A549 (cell line): ENCODE measurements around the gene KLF5. TPM values are rescaled to one million over a fixed set of nuclear protein-coding genes. Genes with fewer than 3 reads are reported as not detected.

ENCODE experiments used
- ATAC-seq, 2 experiments: fragments of 200-7000 bp in 1 of 2; fragments of >200 bp in 1 of 2; cut with Nextera tagmentation in 1 of 2; cut with Tn5 transposase in 1 of 2; 3 replicates each; pipeline versions ENCODE4 v1.8.0 to v1.9.1; 2018 to 2020; ENCODE audit warnings: mild to moderate bottlenecking in 1 of 2, moderate library complexity in 1 of 2
- CTCF ChIA-PET: fragments of 300-600 bp; sonication (Branson Sonifier 250); formaldehyde crosslinking; extraction: SDS; loops from one replicate; lab custom pipeline; 2021; ENCODE audit warnings: antibody characterized with exemption, inconsistent platforms; lab: Yijun Ruan, JAX
- POLR2A ChIA-PET: fragments of 350-600 bp; formaldehyde crosslinking; extraction: SDS; loops from one replicate; lab custom pipeline; 2021; ENCODE audit warnings: antibody characterized with exemption, inconsistent platforms; lab: Yijun Ruan, JAX
- DNase-seq, 2 experiments: peaks; one replicate each; pipeline versions ENCODE4 v3.0.0 to v3.0.0-alpha.2; 2011 to 2016; ENCODE audit warnings: low read depth in 1 of 2, low spot score in 1 of 2
- FAIRE-seq: peaks from 2 replicates; lab custom pipeline; 2011; peaks lifted over from hg19 to GRCh38; lab: Jason Lieb, UNC
- H3K27ac ChIP-seq, 2 experiments: fragments of >200 bp; sonication (Bioruptor Twin); formaldehyde crosslinking; 3 replicates each; pipeline ENCODE4 v1.5.1; 2016 to 2017
- H3K4me1 ChIP-seq: fragments of >200 bp; sonication (Bioruptor Twin); formaldehyde crosslinking; 3 replicates; pipeline ENCODE4 v1.6.1; 2016
- H3K4me2 ChIP-seq: fragments of >200 bp; sonication (Bioruptor Twin); formaldehyde crosslinking; 3 replicates; pipeline ENCODE4 v1.6.1; 2016
- H3K4me3 ChIP-seq: fragments of >200 bp; sonication (Bioruptor Twin); formaldehyde crosslinking; 3 replicates; pipeline ENCODE4 v1.5.1; 2016
- H3K9me3 ChIP-seq: fragments of >200 bp; sonication (Bioruptor Twin); formaldehyde crosslinking; 3 replicates; pipeline ENCODE4 v1.6.1; 2016
- ATOH8 ChIP-seq: fragments of 250-450 bp; sonication (Bioruptor Pico); IDR thresholded peaks from 2 replicates; pipeline ENCODE4 v1.5.0; 2020; ENCODE audit warnings: low read depth, mild to moderate bottlenecking, moderate library complexity
- CEBPB ChIP-seq, 2 experiments: fragments of >200 bp in 1 of 2; sonication (Bioruptor Twin) in 1 of 2; formaldehyde crosslinking in 1 of 2; IDR thresholded peaks; 2 replicates each; pipeline ENCODE4 v1.6.1; 2012 to 2016
- E2F6 ChIP-seq: IDR thresholded peaks from 2 replicates; pipeline ENCODE4 v1.6.1; 2012; ENCODE audit warnings: low read depth, borderline replicate concordance
- EHF ChIP-seq: fragments of 250-450 bp; sonication (Bioruptor Pico); IDR thresholded peaks from 2 replicates; pipeline ENCODE4 v1.5.0; 2020; ENCODE audit warnings: mild to moderate bottlenecking
- ELK1 ChIP-seq: fragments of 150-350 bp; IDR thresholded peaks from 2 replicates; pipeline ENCODE4 v1.6.1; 2014; ENCODE audit warnings: low read depth, mild to moderate bottlenecking, low read length
- GATA3 ChIP-seq: IDR thresholded peaks from 2 replicates; pipeline ENCODE4 v1.6.1; 2012; ENCODE audit warnings: borderline replicate concordance
- HEYL ChIP-seq: fragments of 250-450 bp; sonication (Bioruptor Pico); IDR thresholded peaks from 2 replicates; pipeline ENCODE4 v1.8.0; 2021; ENCODE audit warnings: mild to moderate bottlenecking, moderate library complexity
- HOXA7 ChIP-seq: fragments of 250-450 bp; sonication (Bioruptor Pico); IDR thresholded peaks from 2 replicates; pipeline ENCODE4 v1.5.0; 2020; ENCODE audit warnings: mild to moderate bottlenecking, moderate library complexity
- MAFK ChIP-seq: fragments of 450-650 bp; IDR thresholded peaks from 2 replicates; pipeline ENCODE4 v1.6.1; 2014; ENCODE audit not compliant: partially characterized antibody
- MAX ChIP-seq: IDR thresholded peaks from 2 replicates; pipeline ENCODE4 v1.6.1; 2012
- RARB ChIP-seq: fragments of 250-450 bp; sonication (Bioruptor Pico); IDR thresholded peaks from 2 replicates; pipeline ENCODE4 v1.8.0; 2021; ENCODE audit warnings: mild to moderate bottlenecking, moderate library complexity
- RFX5 ChIP-seq: fragments of 450-650 bp; IDR thresholded peaks from 2 replicates; pipeline ENCODE4 v1.7.1; 2014; ENCODE audit warnings: antibody characterized with exemption, mild to moderate bottlenecking, moderate library complexity
- SREBF2 ChIP-seq: fragments of 450-650 bp; IDR thresholded peaks from 2 replicates; pipeline ENCODE4 v1.6.1; 2014; ENCODE audit warnings: mild to moderate bottlenecking, moderate library complexity
- ZC3H11A ChIP-seq: fragments of 450-650 bp; IDR thresholded peaks from 2 replicates; pipeline ENCODE4 v1.6.1; 2014; ENCODE audit warnings: antibody characterized with exemption, mild to moderate bottlenecking
- ZFP36 ChIP-seq: fragments of 450-650 bp; IDR thresholded peaks from 2 replicates; pipeline ENCODE4 v1.6.1; 2014; ENCODE audit warnings: borderline replicate concordance; ENCODE audit not compliant: partially characterized antibody
- WGBS: methylation state at CpG from one replicate; pipeline ENCODE4 v1.1.6; 2017; ENCODE audit errors: missing lambda C conversion rate; 5-methylcytosine and 5-hydroxymethylcytosine counted together
- polyA plus RNA-seq, 4 experiments: library from polyadenylated mRNA; depleted of rRNA in 3 of 4; stranded (reverse); fragments of >200 nt; fragmentation: RNase III in 1 of 4; extraction: RNeasy Plus Mini Kit Qiagen cat#74134 plus additional on column Dnase treatment in 1 of 4; gene quantifications; 2 replicates in 3 of 4; 3 replicates in 1 of 4; pipeline ENCODE4 v1.2.3, GENCODE V29; 2011 to 2017
- small RNA-seq, 6 experiments: library from RNA; depleted of rRNA; stranded (forward); fragments of <200 nt; gene quantifications; one replicate each; pipeline ENCODE3, GENCODE V24; 2012
- TF ChIP-seq, protein P1 (sequence below): fragments of 250-450 bp; sonication (Bioruptor Pico); IDR thresholded peaks from 2 replicates; pipeline ENCODE4 v1.5.0; 2021; ENCODE audit warnings: mild to moderate bottlenecking, moderate library complexity, borderline replicate concordance

KLF5 gene
- polyA plus RNA-seq, 2 of the 4 experiments (the other 2 are of a cell fraction), result 48.7 to 83.5 TPM

GRCh38 chr13:73111331-73111730 lies 52.5 kb downstream of the KLF5 start:
- POLR2A ChIA-PET, result no interaction called here
- DNase-seq (no peak), FAIRE-seq (no peak), ATAC-seq (no peak)
- H3K4me3 ChIP-seq, result no peak overlapping the region
- 66% methylated on average over 3 of the region's 3 CpGs for WGBS
- peak overlapping the region; percentile 21; the same call in 1 of the 3 replicates for H3K4me2 ChIP-seq
- no peaks in the 10 kb centered on the region for H3K9me3 ChIP-seq
- H3K4me1 ChIP-seq, result peaks cover 14% of the 10 kb centered on the region
- H3K27ac ChIP-seq, result peak overlapping the region in 1 of 2 experiments; percentile 52; a peak in 2 of 6 replicates
- TF ChIP-seq HEYL (CRISPR knock-in tag) (no peak), EHF (no peak), MAFK (no peak), ELK1 (no peak), ZC3H11A (no peak), GATA3 (no peak), SREBF2 (no peak), RFX5 (no peak), ATOH8 (no peak), CEBPB (IDR thresholded peaks at IDR 0.05) (no peak), HOXA7 (no peak), E2F6 (no peak), ZFP36 (no peak), MAX (no peak)
- TF ChIP-seq, protein P1, sequence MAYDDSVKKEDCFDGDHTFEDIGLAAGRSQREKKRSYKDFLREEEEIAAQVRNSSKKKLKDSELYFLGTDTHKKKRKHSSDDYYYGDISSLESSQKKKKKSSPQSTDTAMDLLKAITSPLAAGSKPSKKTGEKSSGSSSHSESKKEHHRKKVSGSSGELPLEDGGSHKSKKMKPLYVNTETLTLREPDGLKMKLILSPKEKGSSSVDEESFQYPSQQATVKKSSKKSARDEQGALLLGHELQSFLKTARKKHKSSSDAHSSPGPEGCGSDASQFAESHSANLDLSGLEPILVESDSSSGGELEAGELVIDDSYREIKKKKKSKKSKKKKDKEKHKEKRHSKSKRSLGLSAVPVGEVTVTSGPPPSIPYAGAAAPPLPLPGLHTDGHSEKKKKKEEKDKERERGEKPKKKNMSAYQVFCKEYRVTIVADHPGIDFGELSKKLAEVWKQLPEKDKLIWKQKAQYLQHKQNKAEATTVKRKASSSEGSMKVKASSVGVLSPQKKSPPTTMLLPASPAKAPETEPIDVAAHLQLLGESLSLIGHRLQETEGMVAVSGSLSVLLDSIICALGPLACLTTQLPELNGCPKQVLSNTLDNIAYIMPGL (CRISPR knock-in tag), result no peak
- CTCF ChIA-PET, result no interaction called here

DNA sequence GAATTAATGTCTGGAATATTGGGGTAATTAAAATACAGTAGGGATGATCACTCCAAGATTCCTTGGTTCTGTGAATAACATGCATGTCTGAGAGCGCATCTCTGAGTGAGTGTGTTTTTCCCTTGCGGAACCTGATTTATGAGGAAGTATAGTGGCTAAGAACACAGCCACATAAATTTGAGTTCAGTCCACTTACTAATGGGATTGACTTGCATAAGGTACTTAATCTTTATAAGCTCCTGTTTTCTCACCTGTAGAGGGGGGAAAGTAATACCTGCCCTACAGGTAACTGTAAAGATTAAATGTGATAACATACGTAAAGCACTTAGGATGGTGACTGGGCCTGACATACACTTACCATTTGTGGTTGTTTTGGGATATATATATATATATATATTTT lies 60.8 kb downstream of the KLF5 start:
- no peak overlapping the region for H3K27ac ChIP-seq
- ChIA-PET CTCF (interaction anchor here (0.6 kb wide), 1 partner anchor 36 kb away, joined by 4 read pairs; no protein-coding TSS in a partner anchor), POLR2A (no interaction called here)
- H3K4me1 ChIP-seq, result no peaks in the 10 kb centered on the region
- H3K4me3 ChIP-seq, result no peak overlapping the region
- no peak overlapping the region for H3K4me2 ChIP-seq
- ATAC-seq (no peak), FAIRE-seq (no peak), DNase-seq (no peak)
- no peaks in the 10 kb centered on the region for H3K9me3 ChIP-seq
- WGBS, result 95% methylated on average over 3 of the region's 3 CpGs
- TF ChIP-seq RARB (CRISPR knock-in tag), result no peak
- TF ChIP-seq, all 56 proteins: peak for 0

Small RNA genes within 50 kb of the gene (small RNA-seq; reads per million reads assigned to genes)
- 0 reads per million in 6 experiments for gene RNU6-66P
